ENCODE results near the gene MRPS9. TPM values are rescaled to one million over a fixed set of nuclear protein-coding genes. Genes with fewer than 3 reads are reported as not detected.

The MRPS9 gene
- total and polyA plus RNA-seq, 2 donors (not counting 3 experiments of a cell fraction or from before 2014, with no cell fraction given) = 14.5 to 23.9 TPM

- H3K9me3 ChIP-seq (replicated peaks; ENCODE audit: control insufficient read depth, insufficient read depth, low read length) = no peaks in the 10 kb centered on the region
- intact Hi-C loops (cut with micrococcal nuclease) (loop anchor here (5.0 kb wide), 1 partner anchor 38 kb away; no protein-coding TSS in a partner anchor), dilution Hi-C loops (cut with MboI; ENCODE audit: extremely low pct_ligation_motif_present, low sequenced_read_pairs) (no loop called here)
- no peak overlapping the region for H2AFZ ChIP-seq (ENCODE audit: low read depth, low read length)
- ChIA-PET POLR2A (no interaction called here), CTCF (interaction anchor here (0.9 kb wide), 1 partner anchor 19 kb away, joined by 4 read pairs; no protein-coding TSS in a partner anchor)
- H3K27me3 ChIP-seq (ENCODE audit: control insufficient read depth in 2 of 2, insufficient read depth in 2 of 2, low read length in 2 of 2) = peaks cover 11 to 23% of the 10 kb centered on the region in 2 experiments
- BruUV-seq (replicated peaks) = no TSS peak
- DNase-seq (ENCODE audit: low read depth, low spot score) (no peak), FAIRE-seq (no peak)
- no peak overlapping the region for H3K4me3 ChIP-seq (replicated peaks in 1 of 3; ENCODE audit: insufficient read depth in 1 of 3, low read depth in 1 of 3, low read length in 3 of 3)
- H3K36me3 ChIP-seq (ENCODE audit: control insufficient read depth in 2 of 2, extremely low read depth in 1 of 2, insufficient read depth in 2 of 2, low read length in 2 of 2) = no peaks in the 10 kb centered on the region
- no peaks in the 10 kb centered on the region for H3K4me1 ChIP-seq (ENCODE audit: control insufficient read depth, extremely low read depth, insufficient read depth, low read length)
- no peak for TF ChIP-seq POLR2AphosphoS5 (IDR thresholded peaks at IDR 0.05; ENCODE audit: insufficient read depth, low read depth, low read length)
- TF ChIP-seq MYC (IDR thresholded peaks at IDR 0.05; ENCODE audit: low read depth, low read length) = no peak
- TF ChIP-seq CTCF (IDR thresholded peaks at IDR 0.05; ENCODE audit: extremely low read depth in 1 of 2, insufficient read depth in 1 of 2, low read depth in 1 of 2, low read length in 2 of 2) = no peak
- TF ChIP-seq JUN (IDR thresholded peaks at IDR 0.05; ENCODE audit: borderline replicate concordance, insufficient read depth, insufficient read length, low read depth) = no peak
- TF ChIP-seq FOS (IDR thresholded peaks at IDR 0.05; ENCODE audit: borderline replicate concordance, insufficient read depth, low read length) = no peak
- TF ChIP-seq POLR2A (IDR thresholded peaks at IDR 0.05; ENCODE audit: low read depth, low read length) = no peak
- TF ChIP-seq GATA2 (IDR thresholded peaks at IDR 0.05; ENCODE audit: insufficient read depth, insufficient read length, low read depth, low read length) = no peak
- no peak for TF ChIP-seq MAX (IDR thresholded peaks at IDR 0.05; ENCODE audit: insufficient read depth, insufficient read length)
- no peak for TF ChIP-seq EZH2 (IDR thresholded peaks at IDR 0.05; ENCODE audit: borderline replicate concordance, low read depth, low read length, severe bottlenecking)
- no peak overlapping the region for H3K27ac ChIP-seq (ENCODE audit: insufficient read depth, low read depth, low read length)
- H3K9ac ChIP-seq (replicated peaks; ENCODE audit: extremely low read depth, insufficient read depth, low read length) = no peak overlapping the region
- H4K20me1 ChIP-seq (replicated peaks; ENCODE audit: control insufficient read depth, extremely low read depth, insufficient read depth, low read length) = no peaks in the 10 kb centered on the region
- H3K9me1 ChIP-seq (replicated peaks; ENCODE audit: control insufficient read depth, extremely low read depth, insufficient read depth, low read length) = no peaks in the 10 kb centered on the region
- no peaks in the 10 kb centered on the region for H3K79me2 ChIP-seq (ENCODE audit: control insufficient read depth, insufficient read depth, low read length)
- no peak overlapping the region for H3K4me2 ChIP-seq (ENCODE audit: insufficient read depth, low read length)
These were observed 101.8 kb downstream of the MRPS9 start for GRCh38 chr2:105139556-105140239.

Measured in endothelial cell of umbilical vein (primary cell).